Measurements from ENCODE around the gene WDR41.
"Not testable (repeated sequence)": the region's sequence is repeated elsewhere in the genome, so short reads cannot be mapped to it uniquely, and the experiment has no call there.

Gene WDR41

GRCh38 chr5:77400645-77401044 is 91.5 kb downstream of the WDR41 start:
- DNase-seq: peak; percentile 74 to 83

- no peak for DNase-seq
Observed at GRCh38 chr5:77398896-77399295, 93.2 kb downstream of the WDR41 start.

- no peak for DNase-seq
Observed at GRCh38 chr5:77398458-77398857, 93.7 kb downstream of the WDR41 start.

- DNase-seq: no peak
Observed at GRCh38 chr5:77397686-77398292, 94.3 kb downstream of the WDR41 start.

- no peak for DNase-seq
Observed at GRCh38 chr5:77396017-77396416, 96.1 kb downstream of the WDR41 start.

GRCh38 chr5:77394064-77394715 is 97.9 kb downstream of the WDR41 start:
- DNase-seq: no peak

GRCh38 chr5:77391240-77391765 is 100.8 kb downstream of the WDR41 start:
- no peak for DNase-seq

GRCh38 chr5:77390795-77391194 is 101.3 kb downstream of the WDR41 start:
- DNase-seq: no peak

GRCh38 chr5:77390221-77390620 is 101.9 kb downstream of the WDR41 start:
- no peak for DNase-seq

GRCh38 chr5:77389746-77390145 is 102.4 kb downstream of the WDR41 start:
- no peak for DNase-seq

- not testable (repeated sequence) for DNase-seq
Observed at GRCh38 chr5:77386340-77386739, 105.8 kb downstream of the WDR41 start.

- DNase-seq: not testable (repeated sequence)
Observed at GRCh38 chr5:77383336-77383735, 108.8 kb downstream of the WDR41 start.
